Peyer's patch (tissue), 4 donors: ENCODE results near the gene FANCI. TPM values are rescaled to one million over a fixed set of nuclear protein-coding genes. Genes with fewer than 3 reads are reported as not detected.

Experiments
- DNase-seq, 3 donors: peaks; one replicate each; pipeline ENCODE4 v3.0.0-alpha.2; 2017 to 2019
- H3K27ac ChIP-seq, 4 donors: fragments of 200-600 bp; sonication (generic); one replicate each; pipeline ENCODE4 v1.5.1; 2016 to 2019
- H3K27me3 ChIP-seq, 2 donors: fragments of 200-600 bp; sonication (generic); one replicate each; pipeline ENCODE4 v1.5.1; 2019
- H3K36me3 ChIP-seq, 3 donors: fragments of 200-600 bp; sonication (generic); one replicate each; pipeline ENCODE4 v1.5.1; 2016 to 2019
- H3K4me1 ChIP-seq, 4 donors: fragments of 200-600 bp; sonication (generic); one replicate each; pipeline ENCODE4 v1.5.1; 2016 to 2019
- H3K4me3 ChIP-seq, 4 donors: fragments of 200-600 bp; sonication (generic); 1 replicate in 3 of 4; 2 replicates in 1 of 4; pipeline ENCODE4 v1.5.1; 2016 to 2019; ENCODE audit warnings: mild to moderate bottlenecking in 1 of 4
- H3K9me3 ChIP-seq, 4 donors: fragments of 200-600 bp; sonication (generic); one replicate each; pipeline ENCODE4 v1.5.1; 2016 to 2019; ENCODE audit warnings: mild to moderate bottlenecking in 1 of 4
- CTCF ChIP-seq, 6 experiments: fragments of 450-650 bp in 4 of 6; fragments of 200-600 bp in 2 of 6; sonication (generic) in 1 of 6; IDR thresholded peaks; one replicate each; pipeline ENCODE4 v1.5.1; 2017 to 2019; ENCODE audit warnings: antibody characterized with exemption in 6 of 6, mild to moderate bottlenecking in 3 of 6, moderate library complexity in 1 of 6
- POLR2A ChIP-seq, 2 donors: fragments of 450-650 bp; IDR thresholded peaks; one replicate each; pipeline ENCODE4 v1.5.1; 2017; ENCODE audit warnings: antibody characterized with exemption in 2 of 2, mild to moderate bottlenecking in 2 of 2, moderate library complexity in 2 of 2
- total RNA-seq, 4 donors: library from RNA; depleted of rRNA; stranded (reverse); fragments of >200 nt; gene quantifications; one replicate each; pipeline ENCODE4 v1.1.0, GENCODE V29; 2016

The FANCI gene
- total RNA-seq, 4 donors from 2014 or later: 5.6 to 75.9 (median 10.8) TPM

- Histone ChIP-seq H3K27ac (no peak overlapping the region), H3K36me3 (peaks cover 0 to 27% (median 0%) of the 10 kb centered on the region in 3 donors), H3K4me3 (no peak overlapping the region), H3K27me3 (no peaks in the 10 kb centered on the region), H3K4me1 (no peaks in the 10 kb centered on the region), H3K9me3 (no peaks in the 10 kb centered on the region)
- TF ChIP-seq POLR2A (IDR thresholded peaks at IDR 0.05) (no peak), CTCF (IDR thresholded peaks at IDR 0.05) (no peak)
- no peak for DNase-seq
These were observed 42.2 kb upstream of the FANCI start for GRCh38 chr15:89201465-89202005.

DNA sequence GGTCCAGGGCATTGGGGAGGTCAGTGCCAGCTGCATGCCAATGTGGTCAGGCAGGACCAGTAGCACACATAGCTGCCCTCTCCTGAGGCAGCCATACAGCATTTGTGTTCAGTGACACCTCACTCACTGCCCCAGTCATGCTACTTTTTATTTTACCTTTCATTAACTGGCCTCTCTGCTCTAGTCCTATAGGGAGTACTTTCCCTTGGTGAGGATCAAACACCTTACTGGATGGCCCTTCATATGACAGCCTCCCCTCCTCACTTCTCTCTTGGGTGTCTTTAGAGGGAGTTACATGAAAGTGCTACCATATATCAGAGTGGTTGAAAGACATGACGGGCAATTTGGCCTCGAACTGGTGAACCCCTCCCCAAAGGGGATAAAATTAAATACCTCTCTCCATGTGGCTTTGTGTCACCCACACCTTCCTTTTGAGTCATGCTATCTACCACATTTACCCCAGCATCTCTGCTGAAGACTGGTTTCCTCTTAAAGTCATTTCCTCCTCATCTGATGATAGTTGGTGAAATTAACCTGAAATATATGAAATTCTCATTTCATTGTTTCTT lies 40.0 kb upstream of the FANCI start:
- no peaks in the 10 kb centered on the region for H3K9me3 ChIP-seq
- peaks cover 0 to 21% (median 0%) of the 10 kb centered on the region in 3 donors for H3K36me3 ChIP-seq
- no peaks in the 10 kb centered on the region for H3K4me1 ChIP-seq
- no peak overlapping the region for H3K4me3 ChIP-seq
- H3K27ac ChIP-seq: no peak overlapping the region
- H3K27me3 ChIP-seq: no peaks in the 10 kb centered on the region
- DNase-seq: no peak
- TF ChIP-seq POLR2A (IDR thresholded peaks at IDR 0.05) (no peak), CTCF (IDR thresholded peaks at IDR 0.05) (no peak)

DNA sequence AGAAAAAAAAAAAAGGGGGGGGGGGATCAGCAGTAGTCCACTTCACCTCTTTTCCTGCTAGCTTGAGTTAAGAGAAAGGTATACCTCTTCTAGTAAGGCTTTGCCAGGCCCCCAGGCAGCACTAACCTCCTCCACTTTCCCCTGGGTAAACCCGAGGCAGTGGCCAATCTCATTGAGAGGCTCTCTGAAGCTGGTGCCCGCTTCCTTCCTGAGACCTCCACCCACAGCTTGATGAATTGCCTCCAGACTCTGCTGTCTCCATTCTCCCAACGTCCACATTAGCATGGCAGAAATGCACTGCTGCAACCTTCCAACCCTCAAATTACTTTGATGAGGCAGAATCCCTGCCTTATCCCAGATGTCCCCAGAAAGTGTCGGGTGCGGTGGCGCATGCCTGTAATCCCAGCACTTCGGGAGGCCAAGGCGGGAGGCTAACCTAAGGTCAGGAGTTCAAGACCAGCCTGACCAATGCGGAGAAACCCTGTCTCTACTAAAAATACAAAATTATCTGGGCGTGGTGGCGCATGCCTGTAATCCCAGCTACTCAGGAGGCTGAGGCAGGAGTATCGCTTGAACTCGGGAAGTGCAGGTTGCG lies 37.7 kb upstream of the FANCI start:
- H3K36me3 ChIP-seq: peaks cover 0 to 5% (median 0%) of the 10 kb centered on the region in 3 donors
- TF ChIP-seq CTCF (IDR thresholded peaks at IDR 0.05) (no peak), POLR2A (IDR thresholded peaks at IDR 0.05) (no peak)
- H3K27me3 ChIP-seq: no peaks in the 10 kb centered on the region
- no peak for DNase-seq
- no peak overlapping the region for H3K27ac ChIP-seq
- no peak overlapping the region for H3K4me3 ChIP-seq
- no peaks in the 10 kb centered on the region for H3K4me1 ChIP-seq
- H3K9me3 ChIP-seq: no peaks in the 10 kb centered on the region

- peak overlapping the region in 1 of 4 donors; percentile 36 for H3K4me3 ChIP-seq
- peak; percentile 61 to 83 (median 81) for DNase-seq
- TF ChIP-seq CTCF (IDR thresholded peaks at IDR 0.05) (peak; percentile 75 to 97 (median 86)), POLR2A (IDR thresholded peaks at IDR 0.05) (no peak)
- H3K4me1 ChIP-seq: no peaks in the 10 kb centered on the region
- no peak overlapping the region for H3K27ac ChIP-seq
- no peaks in the 10 kb centered on the region for H3K36me3 ChIP-seq
- H3K27me3 ChIP-seq: no peaks in the 10 kb centered on the region
- no peaks in the 10 kb centered on the region for H3K9me3 ChIP-seq
These were observed 36.9 kb upstream of the FANCI start for GRCh38 chr15:89206908-89207331.

- H3K36me3 ChIP-seq: no peaks in the 10 kb centered on the region
- no peaks in the 10 kb centered on the region for H3K9me3 ChIP-seq
- no peak overlapping the region for H3K27ac ChIP-seq
- TF ChIP-seq POLR2A (IDR thresholded peaks at IDR 0.05) (no peak), CTCF (IDR thresholded peaks at IDR 0.05) (no peak)
- H3K27me3 ChIP-seq: no peaks in the 10 kb centered on the region
- H3K4me3 ChIP-seq: no peak overlapping the region
- DNase-seq: no peak
- no peaks in the 10 kb centered on the region for H3K4me1 ChIP-seq
These were observed 35.5 kb upstream of the FANCI start for GRCh38 chr15:89208256-89208655.
